NOMO-1 treated with DMSO at 0.1 percent for 48 hours (cell line): ENCODE results near the gene C22orf15.

Experiments used
- DNase-seq: peaks from one replicate; lab custom pipeline; 2025; ENCODE audit not compliant: unreplicated experiment; lab: John Stamatoyannopoulos, UW

Gene C22orf15

GRCh38 chr22:23750714-23751440 lies 11.9 kb upstream of the C22orf15 start, which contains the start of gene ZNF70:
Gene ZNF70, minus strand, starts transcription at chr22:23751112. Its CDS starts 5,972 bp downstream, at chr22:23745140.
- DNase-seq: peak; percentile 73

- DNase-seq: peak; percentile 39
These were observed 11.3 kb upstream of the C22orf15 start for GRCh38 chr22:23751441-23751996.

GRCh38 chr22:23752090-23752691 lies 10.6 kb upstream of the C22orf15 start:
- no peak for DNase-seq

GRCh38 chr22:23752750-23753149 lies 10.0 kb upstream of the C22orf15 start:
- no peak for DNase-seq

- no peak for DNase-seq
These were observed 9.4 kb upstream of the C22orf15 start for GRCh38 chr22:23753385-23753784.

GRCh38 chr22:23754220-23754919 lies 8.4 kb upstream of the C22orf15 start, which contains the start of gene VPREB3:
Gene VPREB3, minus strand, starts transcription at chr22:23754425. Its CDS starts 62 bp downstream, at chr22:23754363.
- DNase-seq: no peak

GRCh38 chr22:23754980-23755636 lies 7.7 kb upstream of the C22orf15 start:
- no peak for DNase-seq

GRCh38 chr22:23755711-23756110 lies 7.1 kb upstream of the C22orf15 start:
- DNase-seq: no peak

- DNase-seq: peak; percentile 23
These were observed 5.9 kb upstream of the C22orf15 start for GRCh38 chr22:23756891-23757290.

GRCh38 chr22:23759566-23759965 lies 3.2 kb upstream of the C22orf15 start:
- DNase-seq: no peak

- no peak for DNase-seq
These were observed 2.7 kb upstream of the C22orf15 start for GRCh38 chr22:23760056-23760455.

GRCh38 chr22:23763579-23763945 lies 772 bp downstream of the C22orf15 start:
- DNase-seq: no peak

- no peak for DNase-seq
These were observed 1.2 kb downstream of the C22orf15 start for GRCh38 chr22:23763954-23764353.

- no peak for DNase-seq
These were observed 2.4 kb downstream of the C22orf15 start for GRCh38 chr22:23764899-23765881.

GRCh38 chr22:23767303-23767672 lies 4.5 kb downstream of the C22orf15 start:
- DNase-seq: no peak

- peak; percentile 83 for DNase-seq
These were observed 5.1 kb downstream of the C22orf15 start, which contains the start of gene CHCHD10 for GRCh38 chr22:23767673-23768548. Gene CHCHD10, minus strand, starts transcription at chr22:23767972. Its CDS starts 98 bp downstream, at chr22:23767874.

GRCh38 chr22:23769321-23769965 lies 6.7 kb downstream of the C22orf15 start:
- DNase-seq: no peak

- DNase-seq: no peak
These were observed 9.5 kb downstream of the C22orf15 start for GRCh38 chr22:23772315-23772648.
